GM19239 (cell line): Measurements from ENCODE around the gene MYO1E.
"Not testable (repeated sequence)": the region's sequence is repeated elsewhere in the genome, so short reads cannot be mapped to it uniquely, and the experiment has no call there.

Experiments used
- DNase-seq: peaks from one replicate; pipeline ENCODE4 v3.0.0; 2011; ENCODE audit warnings: low spot score; ENCODE audit not compliant: insufficient read length
- FAIRE-seq: peaks from 2 replicates; lab custom pipeline; 2011; peaks lifted over from hg19 to GRCh38; lab: Jason Lieb, UNC

MYO1E gene

DNA sequence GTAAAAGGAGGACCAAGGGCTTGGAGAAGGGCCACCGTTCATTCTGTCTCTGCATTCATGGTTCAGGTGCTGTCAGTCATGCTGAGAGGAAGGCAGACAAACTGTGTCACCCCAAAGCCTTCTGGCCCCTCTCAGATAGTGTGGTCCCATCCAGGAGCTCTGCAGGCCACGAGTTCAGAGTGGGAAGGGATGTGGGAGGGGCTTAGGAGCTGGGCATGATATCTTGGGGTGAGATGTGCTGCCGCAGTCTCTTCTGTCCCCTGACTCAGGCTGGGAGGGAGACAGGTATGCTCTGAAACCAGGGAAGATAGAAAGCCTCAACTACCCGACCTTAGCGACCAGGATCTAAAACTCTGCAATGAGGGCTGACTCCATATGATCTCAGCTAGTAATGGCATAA is 19.6 kb upstream of the MYO1E start:
- DNase-seq, result no peak
- FAIRE-seq, result peak; percentile 59

GRCh38 chr15:59388670-59389069 is 16.0 kb upstream of the MYO1E start:
- FAIRE-seq (peak; percentile 82), DNase-seq (no peak)

DNA sequence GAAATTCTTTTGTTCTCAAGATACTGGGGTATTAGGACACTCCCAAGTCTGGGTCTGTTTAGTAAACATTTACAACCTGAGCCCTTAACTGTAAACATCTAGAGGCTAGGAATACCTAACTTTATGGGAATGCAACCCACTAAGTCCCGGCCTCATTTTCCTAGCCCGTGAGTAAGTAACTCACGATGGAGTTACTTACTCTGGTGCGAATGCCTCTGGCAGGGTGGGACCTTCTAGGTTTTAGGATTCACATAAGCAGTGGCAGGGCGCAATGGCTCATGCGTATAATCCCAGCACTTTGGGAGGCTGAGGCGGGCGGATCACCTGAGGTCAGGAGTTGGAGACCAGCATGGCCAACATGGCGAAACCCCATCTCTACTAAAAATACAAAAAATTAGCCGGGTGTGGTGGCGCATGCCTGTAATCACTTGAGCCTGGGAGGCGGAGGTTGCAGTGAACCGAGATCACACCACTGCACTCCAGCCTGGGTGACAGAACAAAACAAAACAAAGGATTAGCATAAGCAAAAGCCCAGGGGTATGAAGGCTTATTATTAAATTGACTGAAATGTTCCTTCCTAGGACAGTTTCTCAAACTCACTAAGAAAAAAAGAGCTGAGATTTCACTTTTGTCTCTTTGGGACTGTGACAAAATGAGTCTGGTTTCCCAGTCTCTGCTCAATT is 14.7 kb upstream of the MYO1E start:
- not testable (repeated sequence) for DNase-seq, FAIRE-seq

GRCh38 chr15:59385171-59385570 is 12.5 kb upstream of the MYO1E start:
- DNase-seq, result no peak
- FAIRE-seq, result peak; percentile 58

- DNase-seq, result no peak
- peak; percentile 74 for FAIRE-seq
Observed at GRCh38 chr15:59384507-59384906, 11.8 kb upstream of the MYO1E start.

- DNase-seq (no peak), FAIRE-seq (no peak)
Observed at GRCh38 chr15:59380902-59381610, 8.4 kb upstream of the MYO1E start.

GRCh38 chr15:59379531-59379930 is 6.9 kb upstream of the MYO1E start:
- DNase-seq (no peak), FAIRE-seq (no peak)

DNA sequence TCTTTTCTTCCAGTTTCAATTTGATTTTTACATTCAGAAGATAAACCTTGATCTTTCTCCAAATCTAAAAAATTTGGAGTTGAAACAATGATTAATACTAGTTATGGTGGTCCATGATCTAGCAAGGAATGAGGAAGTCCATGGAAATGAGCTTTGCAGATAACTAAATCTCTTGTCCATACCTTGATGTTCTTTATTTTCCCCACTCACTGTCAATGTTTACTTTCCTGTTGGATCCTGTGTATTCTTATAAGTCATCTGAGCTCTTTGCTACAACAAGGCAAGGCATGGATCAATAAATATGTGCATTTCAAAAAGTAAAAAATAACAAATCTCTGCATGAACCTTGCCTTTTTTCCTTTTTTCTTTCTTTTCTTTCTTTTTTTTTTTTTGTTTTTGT is 6.2 kb upstream of the MYO1E start:
- FAIRE-seq (no peak), DNase-seq (no peak)

DNA sequence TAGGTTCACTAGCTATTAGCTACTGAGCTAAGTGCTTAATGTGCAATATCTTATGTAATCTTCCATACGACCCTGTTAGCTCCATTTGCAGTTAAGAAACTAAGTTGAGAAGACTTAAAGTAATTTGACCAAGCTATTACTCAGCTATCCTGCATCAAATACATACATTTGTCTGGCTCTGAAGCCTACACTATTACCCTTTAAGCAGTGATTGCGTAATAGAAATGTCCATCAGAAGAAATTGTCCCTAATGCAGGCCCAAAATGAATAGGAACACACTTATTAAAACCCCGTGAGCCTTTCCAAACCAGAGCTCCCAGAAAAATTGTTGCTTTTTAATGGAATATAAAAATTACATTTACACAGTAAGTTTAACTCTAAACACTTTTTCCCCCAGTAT is 5.3 kb upstream of the MYO1E start:
- no peak for DNase-seq
- no peak for FAIRE-seq

DNA sequence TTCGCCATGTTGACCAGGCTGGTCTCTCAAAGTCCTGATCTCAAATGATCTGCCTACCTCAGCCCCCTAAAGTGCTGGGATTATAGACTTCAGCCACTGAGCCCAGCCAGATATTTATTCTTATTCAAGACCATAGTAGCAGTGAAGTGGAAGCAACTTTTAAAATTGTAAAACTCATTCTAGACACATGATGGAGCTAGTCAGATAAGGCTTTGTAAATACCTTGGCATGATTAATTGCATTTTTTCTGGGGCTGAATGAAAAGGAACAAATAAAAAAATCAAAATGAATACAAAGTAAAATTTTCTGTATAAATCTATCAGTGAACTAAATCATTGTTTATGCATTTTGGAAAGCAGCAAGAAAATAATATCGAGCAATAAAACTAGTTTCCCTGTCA is 4.1 kb upstream of the MYO1E start:
- FAIRE-seq (no peak), DNase-seq (no peak)

GRCh38 chr15:59373215-59373614 is 544 bp upstream of the MYO1E start:
- DNase-seq (no peak), FAIRE-seq (no peak)

- DNase-seq (no peak), FAIRE-seq (peak; percentile 59)
Observed at GRCh38 chr15:59371458-59372351, 966 bp downstream of the MYO1E start.

DNA sequence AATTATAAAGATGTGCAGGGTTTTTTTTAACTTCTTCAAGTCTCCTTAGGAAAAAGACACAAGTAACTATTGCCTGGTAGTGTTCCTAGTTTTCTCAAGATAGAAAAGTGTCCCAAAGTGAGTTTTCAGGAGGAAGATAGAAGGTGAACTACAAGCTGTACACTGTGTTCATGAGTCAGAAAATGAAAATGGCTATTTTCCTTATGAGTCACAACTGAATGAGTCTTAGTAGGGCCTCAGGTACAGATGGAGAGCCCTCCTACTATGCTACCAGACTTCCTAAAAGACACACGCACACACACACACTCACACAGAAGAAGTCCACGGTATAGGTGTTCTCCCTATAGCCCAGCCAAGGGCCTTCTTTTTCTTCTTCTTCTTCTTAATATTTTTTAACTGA is 3.1 kb downstream of the MYO1E start:
- FAIRE-seq (no peak), DNase-seq (no peak)

DNA sequence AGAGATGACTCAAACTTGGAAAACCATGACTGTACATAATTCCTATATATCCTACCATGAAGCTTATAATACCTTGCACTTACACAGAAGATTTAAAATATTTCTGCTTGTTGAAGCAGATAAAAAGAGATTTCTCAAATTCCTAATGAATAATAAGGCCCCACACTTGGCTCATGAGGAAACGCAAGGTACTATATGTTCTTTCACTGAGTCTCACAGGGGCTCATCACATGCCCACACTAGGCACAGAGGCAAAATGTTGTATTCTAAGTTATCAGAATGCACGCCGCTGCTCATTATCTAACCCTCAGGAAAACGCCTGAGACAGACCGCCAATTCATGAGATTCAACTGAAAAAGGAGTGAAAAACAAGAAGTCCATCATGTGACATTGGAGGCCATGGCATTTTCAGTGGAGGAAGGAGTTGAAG is 5.6 kb downstream of the MYO1E start:
- DNase-seq, result no peak
- FAIRE-seq, result peak; percentile 26

DNA sequence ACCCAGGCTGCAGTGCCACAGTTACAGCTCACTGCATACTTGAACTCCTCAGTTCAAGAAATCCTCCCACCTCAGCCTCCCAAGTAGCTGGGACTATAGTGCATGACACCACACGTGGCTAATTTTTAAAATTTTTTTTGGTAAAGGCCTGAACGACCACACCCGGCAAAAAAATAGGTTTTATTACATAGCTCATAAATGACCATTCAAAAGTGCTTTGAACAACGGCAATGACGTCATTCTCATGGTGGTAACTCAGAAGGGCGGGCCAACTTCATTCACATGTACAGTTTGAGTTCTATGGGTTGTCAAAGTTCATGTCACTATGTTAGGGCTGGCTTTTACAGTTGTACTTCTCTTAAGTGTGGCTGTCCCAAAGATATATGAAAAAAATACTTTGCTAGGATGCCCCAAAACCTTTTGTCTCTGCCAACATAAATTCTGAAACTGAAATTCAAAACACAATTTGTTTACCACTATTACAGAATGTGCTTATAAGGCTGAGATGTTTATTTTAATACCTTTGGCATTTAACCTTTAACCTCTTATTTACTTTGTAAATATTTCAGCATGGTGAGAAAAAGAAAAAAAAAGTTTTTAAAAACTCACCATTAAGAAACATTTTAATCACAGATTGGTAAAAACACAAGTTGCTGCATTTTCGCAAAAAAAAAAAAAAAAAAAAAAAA is 6.2 kb downstream of the MYO1E start:
- FAIRE-seq (peak; percentile 48), DNase-seq (no peak)

- FAIRE-seq (no peak), DNase-seq (no peak)
Observed at GRCh38 chr15:59364248-59364647, 8.4 kb downstream of the MYO1E start.

DNA sequence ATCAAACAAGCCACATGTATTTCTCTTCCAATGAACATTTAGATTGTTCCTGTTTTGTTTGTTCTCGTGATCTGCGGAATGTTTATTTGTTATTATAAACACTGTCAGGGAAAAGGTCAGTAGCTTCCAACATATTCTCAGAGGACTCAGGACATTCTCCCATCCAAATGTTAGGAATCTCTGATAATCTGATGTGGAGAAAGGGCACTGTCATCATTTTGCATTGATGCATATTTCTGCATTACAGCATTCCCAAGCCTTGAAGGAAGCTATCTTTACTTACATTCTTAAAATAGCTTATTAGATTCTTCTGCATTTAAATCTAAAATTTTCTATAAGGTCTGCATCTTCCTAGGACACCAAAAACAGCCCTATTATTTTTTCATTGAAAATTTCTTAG is 10.3 kb downstream of the MYO1E start:
- DNase-seq, result no peak
- FAIRE-seq, result no peak

DNA sequence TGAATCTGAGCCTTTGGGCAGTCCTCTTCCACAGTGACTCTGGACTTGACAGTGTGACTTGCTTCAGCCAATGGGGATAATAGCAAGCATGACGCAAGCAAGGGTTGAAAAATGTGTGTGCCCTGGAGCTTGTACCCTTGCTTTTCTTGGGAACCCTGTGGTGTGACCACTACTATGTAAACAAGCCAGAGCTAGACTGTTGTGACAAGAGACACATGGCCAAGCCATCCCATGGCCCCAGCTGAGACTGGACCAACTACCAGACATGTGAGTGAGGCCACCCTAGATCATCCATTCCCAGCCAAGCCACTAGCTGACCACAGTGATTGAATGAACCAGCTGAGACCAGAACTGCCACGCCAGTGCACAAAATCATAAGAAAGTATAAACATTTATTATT is 11.8 kb downstream of the MYO1E start:
- DNase-seq (no peak), FAIRE-seq (peak; percentile 26)

DNA sequence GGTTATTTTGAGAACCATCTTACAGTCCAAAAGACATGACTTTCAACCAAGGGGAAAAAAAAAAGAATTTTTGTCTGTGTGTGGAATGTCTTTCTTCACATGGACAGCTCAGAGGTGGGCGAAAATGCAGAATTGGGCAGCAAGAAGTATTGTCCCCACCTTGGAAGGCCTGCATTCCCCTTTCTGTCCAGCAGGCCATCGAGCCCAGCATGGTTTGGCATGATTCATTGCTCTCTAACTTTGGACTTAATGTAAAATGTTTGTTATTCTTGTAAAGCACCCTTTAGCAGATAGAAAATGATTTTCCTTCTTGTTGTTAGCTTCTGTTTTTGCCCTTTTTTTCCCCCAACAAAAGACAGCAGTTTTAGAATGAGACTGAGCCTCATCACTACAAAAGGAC is 12.4 kb downstream of the MYO1E start:
- FAIRE-seq, result no peak

GRCh38 chr15:59355730-59356129 is 16.9 kb downstream of the MYO1E start:
- FAIRE-seq, result no peak
- DNase-seq, result no peak

More for the DNA sequence above, 12.4 kb downstream of the MYO1E start:
- DNase-seq, result no peak
